ENCODE data around the gene CCNB3. TPM values are rescaled to one million over a fixed set of nuclear protein-coding genes. Genes with fewer than 3 reads are reported as not detected.
"Not testable (repeated sequence)": the region's sequence is repeated elsewhere in the genome, so short reads cannot be mapped to it uniquely, and the experiment has no call there.

The CCNB3 gene
- total RNA-seq, 1 donor from 2014 or later, result 0.80 TPM

DNA sequence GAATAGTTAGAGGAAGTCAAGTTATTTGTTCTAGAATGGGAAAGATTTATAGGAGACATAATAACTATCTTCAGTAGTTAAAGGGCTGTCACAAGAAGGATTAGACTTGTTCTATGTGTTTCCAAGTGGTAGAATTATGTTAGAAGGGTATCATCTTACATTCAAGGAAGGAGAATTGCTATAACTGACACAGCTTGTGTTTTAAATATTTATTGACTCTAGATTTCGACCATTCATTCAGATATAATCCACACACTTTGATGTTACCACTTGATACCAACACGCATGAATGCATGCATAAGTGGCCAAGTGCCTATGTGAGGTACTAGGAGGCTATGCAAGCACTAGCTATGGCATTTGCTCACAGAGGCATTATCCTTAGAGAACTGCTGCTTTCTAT is 122.7 kb downstream of the CCNB3 start:
- intact Hi-C loops (cut with DNase I), result no loop called here
- DNase-seq (ENCODE audit: low spot score) (no peak), ATAC-seq (no peak)

DNA sequence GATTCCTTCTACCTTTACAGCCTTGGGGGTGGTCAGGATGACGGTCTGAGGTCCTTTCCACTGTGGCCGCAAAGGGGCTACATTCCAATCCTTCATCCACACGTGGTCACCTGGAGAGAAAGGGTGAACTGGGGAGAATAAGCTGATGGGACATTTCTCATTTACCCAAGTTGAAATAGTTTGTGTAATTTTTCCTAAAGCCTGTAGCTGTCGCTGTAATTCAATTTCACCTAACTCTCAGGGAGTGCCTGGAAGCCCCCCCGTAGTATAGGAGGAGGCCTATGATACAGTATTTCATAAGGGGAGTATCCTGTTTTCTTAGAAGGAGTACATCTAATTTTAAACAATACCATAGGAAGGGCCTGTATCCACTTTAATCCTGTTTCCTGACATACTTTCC is 128.1 kb downstream of the CCNB3 start:
- ATAC-seq; intact Hi-C loops (cut with DNase I): not testable (repeated sequence)

DNA sequence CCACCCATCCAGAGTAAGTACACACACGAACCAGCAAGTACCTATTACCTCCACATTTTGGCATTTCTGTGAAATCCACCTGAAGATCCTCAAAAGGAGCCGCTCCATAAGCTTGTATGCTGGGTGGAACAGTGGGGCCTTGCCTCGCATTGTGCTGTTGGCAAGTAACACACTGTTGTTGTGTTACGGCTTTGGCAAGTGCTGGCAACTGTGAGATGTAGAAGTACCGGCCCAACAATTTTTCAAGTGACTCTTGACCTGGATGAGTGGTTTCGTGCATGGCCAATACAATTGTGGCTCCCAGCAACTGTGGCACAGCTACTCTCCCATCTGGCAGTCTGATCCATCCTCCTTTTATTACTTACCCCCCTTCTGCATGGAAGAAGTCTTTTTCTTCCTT is 128.7 kb downstream of the CCNB3 start:
- DNase-seq (ENCODE audit: low spot score), result no peak
- no peak for ATAC-seq
- intact Hi-C loops (cut with DNase I), result no loop called here

More for the DNA sequence above, 128.1 kb downstream of the CCNB3 start:
- not testable (repeated sequence) for DNase-seq (ENCODE audit: low spot score)

DNA sequence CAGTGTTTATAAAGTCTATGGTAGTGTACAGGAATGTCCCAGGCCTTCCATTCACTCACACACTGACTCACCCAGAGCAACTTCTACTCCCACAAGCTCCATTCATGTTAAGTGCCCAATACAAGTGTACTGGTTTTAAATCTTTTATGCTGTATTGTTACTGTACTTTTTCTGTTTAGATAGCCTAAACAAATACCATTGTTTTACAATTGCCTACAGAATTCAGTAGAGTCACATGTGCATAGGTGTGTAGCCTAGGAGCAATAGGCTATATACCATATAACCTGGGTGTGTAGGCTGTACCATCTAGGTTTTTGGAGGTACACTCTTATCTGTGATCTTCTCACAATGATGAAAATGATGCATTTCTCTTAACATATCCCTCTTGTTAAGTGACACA is 139.4 kb downstream of the CCNB3 start:
- ATAC-seq (no peak), DNase-seq (ENCODE audit: low spot score) (no peak)
- intact Hi-C loops (cut with DNase I), result no loop called here

DNA sequence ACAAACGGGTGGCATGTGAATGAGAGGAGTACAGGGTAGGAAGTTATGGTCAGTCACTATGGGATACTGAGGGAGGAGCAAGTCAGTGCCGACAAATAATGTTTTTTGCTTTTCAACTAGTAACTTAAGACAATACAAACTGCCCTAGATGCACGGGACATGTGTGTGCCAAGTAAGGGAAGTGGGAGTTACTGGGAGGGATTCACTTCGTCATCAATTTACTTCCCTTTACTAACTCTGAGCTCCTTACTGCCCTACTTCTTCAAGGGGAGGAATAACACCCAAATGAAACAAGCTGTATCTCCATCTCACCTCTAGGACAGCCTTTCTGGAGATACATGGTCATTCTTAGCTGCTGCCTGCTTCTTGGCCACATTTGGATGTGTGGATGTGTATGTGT is 168.4 kb downstream of the CCNB3 start:
- ATAC-seq (no peak), DNase-seq (ENCODE audit: low spot score) (no peak)
- intact Hi-C loops (cut with DNase I), result no loop called here

DNA sequence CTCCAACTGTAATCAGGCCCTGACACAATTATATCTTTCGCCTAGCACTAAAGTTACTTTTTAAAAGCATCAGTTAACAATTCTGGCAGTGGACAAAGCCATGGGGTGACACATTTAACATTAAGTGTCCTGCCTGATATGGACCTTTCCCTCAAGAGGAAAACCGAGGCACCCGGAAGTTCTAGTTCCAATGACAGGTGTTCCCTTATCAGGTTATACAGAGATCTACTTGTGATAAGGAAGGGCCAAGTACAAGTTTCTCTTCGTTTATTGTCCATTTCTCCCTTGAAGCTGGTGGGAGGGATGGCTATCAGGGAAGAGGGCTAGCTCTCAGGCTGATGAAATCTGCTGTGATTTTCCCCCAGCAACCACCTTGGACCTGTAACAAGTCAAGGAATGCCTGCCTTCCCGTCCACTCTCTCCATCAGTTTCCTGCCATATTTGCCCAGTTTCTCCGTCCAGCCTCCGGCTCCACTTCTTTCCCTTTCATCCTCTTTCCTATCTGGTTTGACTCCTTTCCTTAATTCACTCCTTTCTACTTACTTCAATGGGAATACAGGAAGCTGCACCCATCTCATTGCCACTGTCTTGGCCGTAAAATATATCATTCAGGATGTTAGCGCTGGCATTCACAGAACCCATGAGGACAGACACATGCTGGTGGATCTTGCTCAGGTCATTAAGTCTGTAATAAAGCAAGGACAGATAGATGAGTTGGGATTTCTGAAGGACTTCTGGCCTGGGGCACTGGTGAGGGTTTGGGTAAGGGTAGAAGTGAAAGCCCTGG is 171.1 kb downstream of the CCNB3 start:
- no peak for ATAC-seq
- no peak for DNase-seq (ENCODE audit: low spot score)

DNA sequence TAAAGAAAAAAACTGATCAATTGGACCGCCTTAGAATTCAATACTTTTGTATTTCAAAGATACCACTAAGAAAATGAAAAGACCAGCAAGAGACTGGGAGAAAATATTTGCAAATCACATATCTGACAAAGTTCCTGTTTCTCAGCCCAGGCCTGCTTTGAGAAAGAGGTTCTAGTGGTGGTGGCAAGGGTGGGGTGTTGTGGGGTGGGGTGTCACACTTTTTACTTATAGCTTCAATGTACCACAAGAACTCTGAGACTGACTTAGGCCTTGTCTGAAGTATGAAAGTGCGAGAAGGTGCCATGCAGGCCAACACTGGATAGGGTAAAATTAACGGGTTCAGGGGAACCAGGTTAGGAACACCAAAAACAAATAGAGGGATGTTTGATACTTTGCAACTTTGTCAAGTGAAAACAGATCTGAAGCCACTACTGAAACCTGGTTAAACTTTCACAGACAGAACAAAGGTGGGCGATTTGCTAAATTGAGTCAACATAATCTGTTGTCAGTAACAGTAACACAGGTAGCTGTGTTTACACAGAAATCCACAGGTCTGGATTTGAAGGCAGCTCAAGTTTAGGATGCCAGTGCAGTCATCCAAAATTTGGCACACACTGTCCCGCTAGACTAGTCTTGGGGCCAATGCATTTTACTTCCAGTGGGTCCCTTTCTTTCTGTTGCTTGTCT is 177.3 kb downstream of the CCNB3 start:
- DNase-seq (ENCODE audit: low spot score), result no peak
- intact Hi-C loops (cut with DNase I), result no loop called here
- ATAC-seq, result no peak

More for the DNA sequence above, 171.1 kb downstream of the CCNB3 start:
- intact Hi-C loops (cut with DNase I), result no loop called here

DNA sequence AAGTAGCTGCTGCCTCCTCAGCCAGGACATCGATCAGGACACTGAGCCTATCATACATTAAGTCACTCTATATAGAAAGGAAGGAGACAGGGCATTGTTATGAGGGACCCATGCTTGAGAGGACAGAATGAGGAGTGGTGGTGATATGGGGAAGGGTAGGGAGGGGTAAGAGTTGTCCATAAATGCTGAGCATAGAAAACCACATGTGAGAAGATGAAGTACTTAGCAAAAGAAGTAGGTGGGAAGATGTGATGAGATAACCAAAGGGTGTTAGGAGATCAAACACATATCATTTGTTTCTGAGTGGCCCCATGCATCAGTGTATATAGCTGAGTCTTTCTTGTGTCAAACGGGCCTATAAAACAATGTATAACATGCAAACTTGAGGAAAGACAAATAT is 182.0 kb downstream of the CCNB3 start:
- intact Hi-C loops (cut with DNase I), result no loop called here
- ATAC-seq, result no peak
- no peak for DNase-seq (ENCODE audit: low spot score)

DNA sequence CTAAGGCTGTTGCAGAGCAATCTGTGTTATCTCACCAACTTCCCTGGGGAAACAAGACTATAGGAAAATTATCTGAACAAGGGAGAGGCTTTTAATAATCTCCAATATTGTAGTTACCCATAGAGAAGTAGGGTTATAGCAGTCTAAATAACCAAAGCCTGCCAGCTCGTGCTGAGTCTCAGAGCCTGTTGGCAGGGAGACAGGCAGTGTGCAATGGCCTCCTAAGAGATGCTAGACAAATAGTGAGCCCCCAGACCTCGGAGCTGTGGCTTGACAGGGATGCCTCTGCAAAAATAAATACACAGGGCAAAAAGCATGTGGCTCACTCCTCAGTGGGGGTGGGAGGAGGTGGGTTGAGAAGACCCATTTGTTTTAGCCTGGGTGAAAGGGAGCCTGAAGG is 189.3 kb downstream of the CCNB3 start:
- no peak for ATAC-seq
- DNase-seq (ENCODE audit: low spot score), result no peak
- intact Hi-C loops (cut with DNase I), result no loop called here

Other genes starting within 250 kb of the CCNB3 start
- not detected for gene AKAP4, start 3.8 kb upstream of the CCNB3 start, total RNA-seq

Measured in sciatic nerve (tissue), 2 donors.